Measurements from ENCODE around the gene ATP11A. TPM values are rescaled to one million over a fixed set of nuclear protein-coding genes. Genes with fewer than 3 reads are reported as not detected.
A peak's percentile ranks its signal among the peaks of the same experiment; 100 is the strongest.
"Not testable (repeated sequence)": the region's sequence is repeated elsewhere in the genome, so short reads cannot be mapped to it uniquely, and the experiment has no call there.

The ATP11A gene
- polyA plus RNA-seq, 3 donors: 38.4 to 87.7 (median 43.9) TPM

DNA sequence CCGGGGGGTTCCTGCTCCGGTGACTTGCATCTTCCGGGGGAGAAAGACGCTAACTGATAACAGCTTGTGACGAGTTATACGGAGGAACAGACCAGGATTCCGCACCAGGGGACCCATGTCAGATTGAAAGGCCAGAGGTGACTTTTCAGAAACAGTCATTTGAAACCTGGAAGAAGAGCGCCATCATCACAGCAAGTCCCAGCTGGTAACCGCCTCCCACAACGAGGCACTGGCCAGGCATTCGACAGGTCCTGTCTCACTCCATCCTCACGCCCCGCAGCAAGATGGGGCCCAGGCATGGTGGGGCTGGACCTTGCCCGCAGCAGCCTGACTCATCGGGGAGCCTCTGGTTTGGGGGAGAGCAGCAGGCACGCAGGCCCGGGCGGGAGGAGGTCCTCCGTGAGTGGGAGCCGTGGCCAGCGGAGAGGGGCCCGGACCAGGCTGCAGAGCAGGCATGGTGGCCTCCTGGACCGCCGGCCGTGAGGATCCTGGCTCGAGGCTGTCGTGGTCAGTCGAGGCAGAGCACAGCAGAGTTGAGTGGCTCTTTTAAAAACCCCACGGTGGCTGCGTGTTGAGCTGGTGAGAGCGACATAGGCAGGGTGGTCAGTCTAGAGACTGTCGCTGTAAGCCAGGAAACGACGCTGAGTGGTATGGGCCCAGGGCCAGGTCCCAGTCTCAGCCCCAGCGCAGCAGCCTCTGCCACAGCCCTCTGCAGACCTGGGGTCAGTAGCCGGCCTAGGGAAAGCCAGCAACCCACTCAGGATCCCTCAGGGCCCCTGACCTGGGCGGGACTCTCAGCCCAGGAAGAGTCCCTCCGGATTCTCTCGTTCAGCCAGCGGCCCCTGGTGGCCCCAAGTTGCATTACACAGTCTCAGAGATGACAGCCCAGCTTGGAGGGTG lies 184.3 kb downstream of the ATP11A start:
- DNase-seq (ENCODE audit: extremely low read depth in 1 of 11, low read depth in 9 of 11, low spot score in 4 of 11): peak in 5 of 11 donors; percentile 57 to 77 (median 64)

DNA sequence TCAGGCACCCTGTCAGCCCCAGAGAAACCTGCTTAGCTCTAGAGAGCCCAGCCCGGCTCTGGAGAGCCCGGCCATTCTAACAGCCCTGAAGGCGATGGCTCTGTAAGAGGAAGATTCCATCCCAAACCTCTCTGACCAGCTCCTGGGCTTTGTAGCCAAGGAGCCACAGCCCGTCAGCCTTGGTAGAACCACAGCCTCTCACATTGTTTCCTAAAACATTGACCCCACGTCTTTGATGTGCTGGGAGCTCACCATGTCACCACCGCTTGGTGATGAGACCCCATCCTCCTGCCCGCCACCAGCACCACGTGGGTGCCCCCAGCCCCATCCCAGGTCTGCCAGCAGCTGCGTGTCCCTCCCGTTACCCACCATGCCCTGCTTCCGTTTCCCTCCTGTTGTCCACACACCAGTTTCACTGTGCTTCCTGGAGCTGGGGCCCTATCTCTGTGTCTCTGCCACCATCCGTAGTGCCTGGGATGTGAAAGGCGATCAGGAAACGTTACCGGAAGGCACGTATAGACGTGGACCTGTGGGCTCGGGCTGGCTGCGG lies 185.0 kb downstream of the ATP11A start:
- DNase-seq (ENCODE audit: extremely low read depth in 1 of 11, low read depth in 9 of 11, low spot score in 4 of 11): no peak

DNA sequence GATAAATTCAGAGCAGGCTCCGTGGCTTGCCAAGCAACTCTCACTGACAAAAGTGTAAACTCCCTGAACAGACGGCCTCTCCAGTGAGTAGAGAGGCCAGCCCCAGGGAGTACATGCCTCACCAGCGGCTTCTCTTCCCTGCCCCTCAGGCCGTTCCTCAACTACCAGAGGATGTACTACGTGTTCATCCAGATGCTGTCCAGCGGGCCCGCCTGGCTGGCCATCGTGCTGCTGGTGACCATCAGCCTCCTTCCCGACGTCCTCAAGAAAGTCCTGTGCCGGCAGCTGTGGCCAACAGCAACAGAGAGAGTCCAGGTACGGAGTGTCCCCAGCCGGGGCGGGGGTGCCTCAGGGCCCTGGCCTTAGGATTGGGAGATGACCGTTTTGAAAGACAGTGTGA lies 185.8 kb downstream of the ATP11A start:
- DNase-seq (ENCODE audit: extremely low read depth in 1 of 11, low read depth in 9 of 11, low spot score in 4 of 11): no peak

DNA sequence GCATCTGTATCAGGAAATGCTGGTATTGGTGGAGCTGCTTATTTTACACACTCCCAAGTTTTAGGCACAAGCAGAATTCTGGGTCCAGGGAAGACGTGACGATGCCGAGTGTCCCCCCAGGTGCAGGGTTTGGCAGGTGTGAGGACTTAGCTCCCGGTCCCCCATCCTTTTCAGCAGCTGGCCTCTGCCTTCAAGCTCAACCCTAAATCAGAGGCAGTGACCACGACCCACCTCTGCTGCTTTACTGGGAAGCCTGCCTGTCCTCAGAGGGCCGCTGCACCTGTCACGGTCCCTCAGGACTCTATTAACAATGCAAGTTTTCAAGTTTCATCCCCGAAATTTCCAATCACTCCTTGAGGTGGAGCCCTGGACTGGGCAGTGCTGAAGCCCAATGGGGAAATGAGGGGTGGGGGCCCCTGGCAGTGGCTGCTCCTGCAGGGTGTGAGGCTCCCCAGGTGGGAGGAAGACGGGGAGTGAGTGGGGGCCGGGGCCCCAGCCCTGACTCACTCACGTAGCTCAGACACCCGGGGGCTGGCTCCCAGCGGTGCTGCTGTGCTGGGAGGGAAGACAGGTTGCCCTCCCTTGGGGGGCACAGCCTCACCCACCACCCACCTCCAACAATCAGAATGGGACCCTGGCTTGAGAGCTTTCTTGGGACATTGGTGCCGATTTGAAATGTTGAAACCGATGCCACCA lies 186.6 kb downstream of the ATP11A start:
- no peak for DNase-seq (ENCODE audit: extremely low read depth in 1 of 11, low read depth in 9 of 11, low spot score in 4 of 11)

DNA sequence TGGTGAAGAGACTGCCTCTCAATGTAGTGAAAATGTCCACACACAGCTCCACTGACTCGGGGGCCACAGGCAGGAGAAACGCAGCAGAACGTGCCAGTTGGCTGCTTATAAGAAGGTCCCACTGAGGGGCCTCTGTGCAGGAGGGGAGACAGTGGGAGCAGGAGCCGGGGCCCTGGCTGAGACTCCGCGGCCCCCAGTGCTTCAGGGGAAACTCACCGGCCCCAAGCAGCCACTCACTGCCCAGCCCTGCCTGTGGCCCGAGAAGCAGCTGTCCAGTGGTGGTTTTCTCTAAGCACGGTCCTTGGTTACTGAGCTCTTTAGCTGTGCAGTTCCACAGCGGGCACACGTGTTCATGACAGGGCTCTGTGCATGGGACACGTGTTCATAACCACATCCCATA lies 187.2 kb downstream of the ATP11A start:
- DNase-seq (ENCODE audit: extremely low read depth in 1 of 11, low read depth in 9 of 11, low spot score in 4 of 11): no peak

DNA sequence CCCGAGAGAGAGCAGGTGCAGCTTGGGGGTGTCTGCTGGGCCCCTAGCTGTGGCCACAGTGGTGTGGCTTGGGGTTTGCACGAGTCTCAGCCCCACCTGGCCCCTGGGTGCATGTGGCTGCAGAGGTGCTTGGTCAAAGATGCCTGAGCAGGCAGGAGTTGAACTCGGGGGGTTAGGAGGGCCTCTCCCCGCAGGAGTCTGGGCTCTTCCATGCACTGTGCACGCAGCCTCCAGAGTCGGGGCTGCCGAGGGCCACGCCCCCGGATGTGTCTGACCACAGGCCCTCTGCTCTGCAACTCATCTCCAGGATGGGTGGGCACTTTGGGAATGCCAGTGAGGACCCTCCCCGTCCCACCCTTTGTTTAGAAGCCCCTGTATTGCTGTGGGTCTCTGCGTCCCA lies 187.7 kb downstream of the ATP11A start:
- no peak for DNase-seq (ENCODE audit: extremely low read depth in 1 of 11, low read depth in 9 of 11, low spot score in 4 of 11)

DNA sequence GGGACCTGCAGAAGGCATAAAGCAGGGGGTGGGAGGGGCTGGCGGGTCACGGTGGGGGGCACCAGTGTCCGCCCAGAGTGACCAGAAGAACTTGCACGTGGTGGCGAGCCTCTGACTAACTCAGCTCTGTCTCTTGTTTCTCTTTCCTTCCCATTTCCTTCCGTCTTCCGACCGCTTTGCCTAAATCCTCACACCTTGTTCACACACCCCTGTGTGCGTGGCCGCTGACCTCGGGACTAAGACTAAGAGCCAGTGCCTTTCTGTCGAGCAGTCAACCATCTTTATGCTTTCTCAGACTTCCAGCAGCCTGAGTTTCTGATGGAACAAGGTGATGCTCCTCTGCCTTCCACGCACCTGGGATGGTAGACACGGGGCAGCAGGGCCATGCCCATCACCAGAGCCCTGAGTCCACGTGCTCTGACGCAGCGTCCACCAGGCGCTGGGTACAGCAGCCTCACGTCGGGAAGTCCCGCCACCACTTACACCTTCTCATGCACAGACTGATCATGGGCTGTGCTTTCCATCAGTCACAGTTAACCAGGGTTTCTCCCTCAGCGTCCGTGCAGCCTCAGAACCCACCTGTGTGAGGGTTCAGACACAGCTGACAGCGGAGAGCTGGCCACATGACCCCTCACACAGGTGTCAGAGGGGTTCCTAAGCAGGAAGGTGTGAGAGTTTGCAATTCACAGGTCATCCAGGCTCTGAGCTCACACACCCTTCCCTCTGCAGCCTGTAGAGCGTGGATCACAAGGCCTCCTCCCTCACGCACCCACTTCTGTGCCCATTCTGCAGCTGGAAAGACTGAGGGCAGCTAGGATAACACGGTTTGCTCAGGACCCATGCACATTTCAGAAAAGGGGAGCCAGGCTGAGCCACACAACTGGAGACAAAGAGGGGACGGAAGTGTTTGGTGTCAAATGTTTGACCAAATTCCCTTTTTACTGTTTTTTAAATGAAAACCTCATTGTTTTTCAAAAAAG lies 188.4 kb downstream of the ATP11A start:
- no peak for DNase-seq (ENCODE audit: extremely low read depth in 1 of 11, low read depth in 9 of 11, low spot score in 4 of 11)

DNA sequence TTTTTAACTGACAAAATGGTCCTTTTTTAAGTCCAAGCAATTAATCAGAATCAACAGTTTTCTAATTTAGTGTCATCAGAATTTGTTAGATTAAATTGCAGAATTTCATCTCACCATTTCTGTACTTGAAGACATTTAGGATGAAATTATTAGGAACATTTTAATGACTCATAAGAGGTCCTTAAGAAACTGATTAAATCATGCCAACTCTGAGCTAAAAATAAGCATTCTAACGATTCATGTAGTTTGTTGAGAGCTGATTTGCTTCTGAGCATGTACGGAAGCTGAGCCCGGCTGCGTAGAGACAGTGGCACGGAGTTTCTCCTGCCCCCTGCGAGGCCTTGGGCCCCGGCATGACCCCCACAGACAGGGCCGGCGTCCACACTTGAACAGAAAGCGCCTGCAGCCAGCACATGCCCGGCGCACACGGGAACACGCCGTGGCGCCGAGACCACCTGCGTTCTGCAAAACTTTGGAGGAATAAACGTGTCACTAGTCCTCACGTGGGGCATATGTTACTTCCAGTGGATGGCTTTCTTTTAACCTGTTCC lies 189.5 kb downstream of the ATP11A start:
- DNase-seq (ENCODE audit: extremely low read depth in 1 of 11, low read depth in 9 of 11, low spot score in 4 of 11): no peak

DNA sequence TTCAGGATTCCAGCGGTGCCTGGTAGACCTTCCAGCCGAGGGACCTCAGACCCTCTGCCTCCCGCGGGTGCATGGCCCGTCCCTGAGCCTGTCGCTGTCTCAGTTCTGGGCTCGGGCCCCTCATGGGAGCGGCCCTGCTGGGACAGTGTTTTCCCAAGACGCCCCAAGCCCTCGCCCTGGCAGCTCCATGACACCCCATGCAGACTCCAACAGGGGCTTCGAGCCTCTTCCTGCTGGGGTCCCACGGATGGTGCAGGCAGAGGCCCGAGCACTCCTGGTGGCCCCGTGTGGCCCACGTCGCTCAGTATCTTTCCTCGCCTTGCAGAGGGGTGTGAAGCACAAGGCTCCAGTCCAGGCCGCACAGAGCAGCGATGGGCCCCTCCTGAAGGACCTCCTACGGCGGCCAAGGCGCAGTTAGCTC lies 190.4 kb downstream of the ATP11A start:
- no peak for DNase-seq (ENCODE audit: extremely low read depth in 1 of 11, low read depth in 9 of 11, low spot score in 4 of 11)

DNA sequence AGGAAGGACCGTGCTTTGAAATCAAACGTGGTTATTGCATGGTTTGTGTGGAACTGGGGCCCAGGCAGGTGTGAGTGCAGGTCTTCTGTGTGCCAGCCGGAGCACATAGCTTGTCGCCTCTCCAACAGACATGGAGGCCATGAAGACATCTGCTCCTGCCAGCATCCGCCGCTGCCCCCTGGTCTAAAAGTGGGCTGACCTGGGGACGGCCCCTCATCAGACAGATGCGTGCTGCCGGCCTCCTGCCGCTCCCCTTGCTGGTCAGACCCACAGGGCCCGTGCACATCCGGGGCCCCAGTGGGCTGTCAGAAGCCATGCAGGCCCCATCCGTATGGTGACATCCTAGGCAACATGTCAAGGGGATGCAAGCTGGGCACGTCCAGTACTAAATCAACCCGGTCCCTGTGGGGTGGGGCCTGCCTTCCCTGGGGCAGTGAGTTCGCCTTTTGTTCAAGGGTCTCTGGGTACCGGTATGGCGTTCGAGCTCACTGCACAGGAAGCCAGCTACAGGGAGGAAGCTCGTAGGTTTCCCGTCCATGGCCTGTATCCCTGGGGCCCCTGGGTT lies 191.2 kb downstream of the ATP11A start:
- no peak for DNase-seq (ENCODE audit: extremely low read depth in 1 of 11, low read depth in 9 of 11, low spot score in 4 of 11)

DNA sequence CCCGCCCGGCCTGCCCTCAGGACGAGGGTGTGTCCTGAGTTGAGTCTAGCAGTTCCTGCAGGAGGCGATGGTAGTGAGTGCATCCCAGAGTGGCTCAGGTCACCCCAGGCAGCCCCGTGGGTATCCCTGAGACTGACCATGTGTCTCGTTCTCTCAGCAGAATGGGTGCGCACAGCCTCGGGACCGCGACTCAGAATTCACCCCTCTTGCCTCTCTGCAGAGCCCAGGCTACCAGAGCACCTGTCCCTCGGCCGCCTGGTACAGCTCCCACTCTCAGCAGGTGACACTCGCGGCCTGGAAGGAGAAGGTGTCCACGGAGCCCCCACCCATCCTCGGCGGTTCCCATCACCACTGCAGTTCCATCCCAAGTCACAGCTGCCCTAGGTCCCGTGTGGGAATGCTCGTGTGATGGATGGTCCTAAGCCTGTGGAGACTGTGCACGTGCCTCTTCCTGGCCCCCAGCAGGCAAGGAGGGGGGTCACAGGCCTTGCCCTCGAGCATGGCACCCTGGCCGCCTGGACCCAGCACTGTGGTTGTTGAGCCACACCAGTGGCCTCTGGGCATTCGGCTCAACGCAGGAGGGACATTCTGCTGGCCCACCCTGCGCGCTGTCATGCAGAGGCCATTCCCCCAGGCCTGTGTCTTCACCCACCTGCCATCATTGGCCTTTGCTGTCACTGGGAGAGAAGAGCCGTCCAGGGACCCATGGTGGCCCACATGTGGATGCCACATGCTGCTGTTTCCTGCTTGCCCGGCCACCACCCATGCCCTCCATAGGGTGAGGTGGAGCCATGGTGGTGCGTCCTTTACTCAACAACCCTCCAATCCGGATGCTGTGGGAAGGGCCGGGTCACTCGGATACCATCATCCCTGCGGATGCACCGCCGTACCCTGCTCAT lies 192.1 kb downstream of the ATP11A start:
- no peak for DNase-seq (ENCODE audit: extremely low read depth in 1 of 11, low read depth in 9 of 11, low spot score in 4 of 11)

DNA sequence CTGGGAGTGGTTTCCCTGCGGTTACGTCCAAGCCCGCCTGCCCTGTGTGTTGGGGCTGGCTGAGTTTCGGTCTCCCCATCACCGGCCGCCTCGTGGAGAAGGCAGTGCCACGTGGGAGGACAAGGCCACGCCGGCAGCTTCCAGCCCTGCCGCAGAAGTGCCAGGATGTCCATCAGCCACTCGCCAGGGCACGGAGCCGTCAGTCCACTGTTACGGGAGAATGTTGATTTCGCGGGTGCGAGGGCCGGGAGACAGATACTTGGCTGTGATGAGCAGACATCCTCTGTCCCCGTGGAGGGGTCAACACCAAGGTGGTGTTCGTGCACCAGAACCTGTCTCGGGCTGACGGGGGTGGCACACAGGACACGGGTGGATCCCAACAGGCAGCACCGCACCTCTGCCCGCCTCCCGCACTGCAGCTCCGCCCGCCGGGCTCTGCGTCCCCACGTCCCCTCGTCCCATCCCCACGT lies 192.8 kb downstream of the ATP11A start:
- no peak for DNase-seq (ENCODE audit: extremely low read depth in 1 of 11, low read depth in 9 of 11, low spot score in 4 of 11)

DNA sequence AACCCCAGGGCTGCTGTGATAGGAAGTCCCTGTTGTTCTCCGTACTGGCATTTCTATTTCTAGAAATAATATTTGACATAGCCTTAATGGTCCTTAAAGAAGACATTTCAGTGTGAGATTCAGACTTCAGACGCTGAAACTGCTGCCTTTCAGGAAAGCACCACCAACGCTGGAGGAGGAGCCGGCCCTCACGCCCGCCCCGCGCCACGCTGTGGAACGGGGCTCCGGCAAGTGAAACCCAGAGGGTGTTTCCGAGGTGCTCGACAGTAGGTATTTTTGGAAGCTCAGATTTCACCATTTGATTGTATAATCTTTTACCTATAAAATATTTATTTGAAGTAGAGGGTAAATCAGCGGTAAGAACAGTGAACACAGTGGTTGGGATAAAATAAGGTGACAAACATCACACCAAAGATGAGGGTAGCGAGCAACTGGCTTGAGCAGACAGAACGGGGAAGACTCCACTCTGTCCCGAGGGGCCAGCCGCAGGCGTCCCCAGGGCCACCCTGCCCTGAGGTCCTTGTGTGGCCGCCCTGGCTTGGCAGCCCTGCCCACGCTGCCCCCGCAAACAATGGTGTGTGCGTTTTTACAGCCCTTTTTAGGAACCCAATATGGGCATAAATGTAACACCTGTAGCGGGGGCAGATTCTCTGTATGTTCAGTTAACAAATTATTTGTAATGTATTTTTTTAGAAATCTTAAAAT lies 193.6 kb downstream of the ATP11A start:
- no peak for DNase-seq (ENCODE audit: extremely low read depth in 1 of 11, low read depth in 9 of 11, low spot score in 4 of 11)

DNA sequence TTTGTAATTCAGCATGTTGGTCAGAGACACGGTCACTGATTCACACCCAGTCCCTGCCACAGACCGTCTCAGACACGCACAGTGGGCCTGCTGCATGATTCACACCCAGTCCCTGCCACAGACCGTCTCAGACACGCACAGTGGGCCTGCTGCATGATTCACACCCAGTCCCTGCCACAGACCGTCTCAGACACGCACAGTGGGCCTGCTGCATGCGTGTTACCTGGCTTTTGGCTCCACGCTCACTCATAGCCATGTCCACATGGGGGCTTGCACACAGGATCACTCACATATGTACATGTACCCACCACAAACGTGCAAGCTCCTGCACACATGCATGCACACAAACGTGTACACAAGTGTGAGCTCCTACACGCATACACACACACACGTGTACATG lies 194.9 kb downstream of the ATP11A start:
- not testable (repeated sequence) for DNase-seq (ENCODE audit: extremely low read depth in 1 of 11, low read depth in 9 of 11, low spot score in 4 of 11)

DNA sequence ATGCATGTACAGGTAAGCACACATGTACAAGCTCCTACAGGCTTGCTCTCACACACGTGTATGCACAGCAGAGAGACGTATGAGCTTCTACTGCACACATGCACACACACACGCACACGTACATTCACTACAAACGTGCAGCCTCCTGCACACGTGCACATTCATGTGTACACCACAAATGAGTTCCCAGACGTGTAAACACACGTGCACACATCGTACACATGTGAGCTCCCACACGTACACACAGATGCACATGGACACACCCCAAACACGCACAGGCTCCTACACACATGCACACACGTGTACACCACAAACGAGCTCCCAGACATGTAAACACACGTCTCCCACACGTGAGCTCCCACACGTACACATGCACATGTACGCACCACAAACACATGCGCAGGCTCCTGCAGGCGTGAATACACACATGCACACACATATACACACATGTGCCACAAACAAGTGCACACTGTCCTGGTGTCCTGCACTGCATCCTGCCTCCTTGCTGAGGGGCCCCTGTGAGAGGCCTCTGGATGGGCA lies 195.5 kb downstream of the ATP11A start:
- DNase-seq (ENCODE audit: extremely low read depth in 1 of 11, low read depth in 9 of 11, low spot score in 4 of 11): no peak

DNA sequence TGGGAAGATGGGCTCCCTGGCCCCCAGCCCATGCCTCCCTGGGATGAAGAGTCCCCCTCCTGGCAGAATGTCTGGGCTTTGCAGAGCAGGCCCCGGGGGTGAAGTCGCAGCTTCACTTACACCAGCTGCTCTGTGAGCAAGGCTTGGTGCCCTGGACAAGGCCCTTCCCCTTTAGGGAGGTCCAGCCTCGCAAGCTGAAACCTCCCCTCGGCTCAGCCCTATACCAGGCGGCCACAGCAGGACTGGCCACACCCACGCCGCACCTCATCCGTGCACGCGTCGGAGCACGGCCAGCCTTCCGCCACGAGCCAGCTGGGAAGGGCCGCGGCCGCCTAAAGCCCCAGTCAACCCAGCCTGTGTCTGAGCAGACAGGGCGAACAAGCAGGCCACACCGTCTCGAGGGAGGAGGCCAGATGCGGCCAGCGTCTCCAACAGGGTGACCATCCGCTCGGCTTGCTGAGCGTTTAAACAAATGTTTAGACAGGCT lies 196.0 kb downstream of the ATP11A start:
- peak in 9 of 11 donors; percentile 70 to 92 (median 81) for DNase-seq (ENCODE audit: extremely low read depth in 1 of 11, low read depth in 9 of 11, low spot score in 4 of 11)

Measured in renal cortex interstitium (tissue), 11 donors.